ENCODE results near the gene PTPN2. TPM values are rescaled to one million over a fixed set of nuclear protein-coding genes. Genes with fewer than 3 reads are reported as not detected.

The PTPN2 gene
- total RNA-seq, 4 donors from 2014 or later: 36.9 to 49.2 (median 38.7) TPM

- TF ChIP-seq EP300 (IDR thresholded peaks at IDR 0.05) (no peak), POLR2AphosphoS5 (IDR thresholded peaks at IDR 0.05) (no peak), CTCF (IDR thresholded peaks at IDR 0.05) (no peak), POLR2A (IDR thresholded peaks at IDR 0.05) (no peak)
- WGBS: 57% methylated on average over 2 of the region's 2 CpGs
- no peaks in the 10 kb centered on the region for H3K27me3 ChIP-seq
- H3K4me3 ChIP-seq: no peak overlapping the region
- H3K4me1 ChIP-seq: peaks cover 21% of the 10 kb centered on the region
- no peaks in the 10 kb centered on the region for H3K9me3 ChIP-seq
- H3K36me3 ChIP-seq: no peaks in the 10 kb centered on the region
- no peak for DNase-seq (ENCODE audit: low spot score in 2 of 2)
- no peak overlapping the region for H3K27ac ChIP-seq
Observed at GRCh38 chr18:12862467-12862866, 21.6 kb downstream of the PTPN2 start.

- Histone ChIP-seq H3K4me1 (peaks cover 21% of the 10 kb centered on the region), H3K27ac (no peak overlapping the region), H3K9me3 (no peaks in the 10 kb centered on the region), H3K4me3 (no peak overlapping the region), H3K27me3 (no peaks in the 10 kb centered on the region), H3K36me3 (no peaks in the 10 kb centered on the region)
- DNase-seq (ENCODE audit: low spot score in 2 of 2): no peak
- 92% methylated on average over 1 of the region's 1 CpG for WGBS
- TF ChIP-seq CTCF (IDR thresholded peaks at IDR 0.05): no peak
- no peak for TF ChIP-seq EP300 (IDR thresholded peaks at IDR 0.05)
Observed at GRCh38 chr18:12861637-12862036, 22.4 kb downstream of the PTPN2 start.

- H3K36me3 ChIP-seq: peaks cover 6% of the 10 kb centered on the region
- no peak overlapping the region for H3K4me3 ChIP-seq
- 93% methylated on average over 11 of the region's 11 CpGs for WGBS
- no peak for TF ChIP-seq POLR2A (IDR thresholded peaks at IDR 0.05)
- TF ChIP-seq POLR2AphosphoS5 (IDR thresholded peaks at IDR 0.05): no peak
- TF ChIP-seq EP300 (IDR thresholded peaks at IDR 0.05): no peak
- TF ChIP-seq CTCF (IDR thresholded peaks at IDR 0.05): no peak
- peaks cover 21% of the 10 kb centered on the region for H3K4me1 ChIP-seq
- H3K27ac ChIP-seq: no peak overlapping the region
- no peaks in the 10 kb centered on the region for H3K27me3 ChIP-seq
- DNase-seq (ENCODE audit: low spot score in 2 of 2): no peak
- H3K9me3 ChIP-seq: no peaks in the 10 kb centered on the region
Observed at GRCh38 chr18:12860530-12860929, 23.5 kb downstream of the PTPN2 start.

GRCh38 chr18:12858991-12859390 is 25.0 kb downstream of the PTPN2 start:
- TF ChIP-seq EP300 (IDR thresholded peaks at IDR 0.05) (no peak), POLR2A (IDR thresholded peaks at IDR 0.05) (no peak), POLR2AphosphoS5 (IDR thresholded peaks at IDR 0.05) (no peak), CTCF (IDR thresholded peaks at IDR 0.05) (no peak)
- 84% methylated on average over 5 of the region's 5 CpGs for WGBS
- no peaks in the 10 kb centered on the region for H3K27me3 ChIP-seq
- no peak overlapping the region for H3K4me3 ChIP-seq
- H3K9me3 ChIP-seq: no peaks in the 10 kb centered on the region
- peaks cover 11% of the 10 kb centered on the region for H3K36me3 ChIP-seq
- H3K27ac ChIP-seq: no peak overlapping the region
- H3K4me1 ChIP-seq: peaks cover 21% of the 10 kb centered on the region
- DNase-seq (ENCODE audit: low spot score in 2 of 2): no peak

- Histone ChIP-seq H3K27me3 (no peaks in the 10 kb centered on the region), H3K9me3 (no peaks in the 10 kb centered on the region), H3K36me3 (peaks cover 13% of the 10 kb centered on the region), H3K4me1 (peaks cover 14% of the 10 kb centered on the region), H3K4me3 (no peak overlapping the region), H3K27ac (no peak overlapping the region)
- DNase-seq (ENCODE audit: low spot score in 2 of 2): no peak
- WGBS: 94% methylated on average over 4 of the region's 4 CpGs
- no peak for TF ChIP-seq POLR2A (IDR thresholded peaks at IDR 0.05)
Observed at GRCh38 chr18:12857991-12858544, 26.0 kb downstream of the PTPN2 start.
